HL-60 (cell line): ENCODE results near the gene LST1.

ENCODE experiments used
- DNase-seq, 2 experiments: peaks; one replicate each; pipeline ENCODE4 v3.0.0-alpha.2; 2010 to 2020; ENCODE audit warnings: low read depth in 1 of 2, low spot score in 1 of 2
- H3K27ac ChIP-seq: fragments of 250-450 bp; sonication (Bioruptor Pico); replicated peaks from 2 replicates; pipeline ENCODE4 v1.5.1; 2020; ENCODE audit warnings: mild to moderate bottlenecking, moderate library complexity
- H3K27me3 ChIP-seq: fragments of 250-450 bp; sonication (Bioruptor Pico); 2 replicates; pipeline ENCODE4 v1.5.1; 2021; ENCODE audit warnings: mild to moderate bottlenecking, moderate library complexity; ENCODE audit not compliant: insufficient read depth, poor library complexity, severe bottlenecking
- H3K4me3 ChIP-seq: replicated peaks from 2 replicates; pipeline ENCODE4 v1.5.1; 2011; ENCODE audit warnings: mild to moderate bottlenecking, control low read depth, low read length; ENCODE audit not compliant: insufficient read depth
- GABPA ChIP-seq: IDR thresholded peaks from 2 replicates; pipeline ENCODE4 v1.6.1; 2012; ENCODE audit warnings: low read depth
- POLR2AphosphoS5 ChIP-seq: IDR thresholded peaks from 2 replicates; pipeline ENCODE4 v1.6.1; 2012; ENCODE audit warnings: low read depth
- SPI1 ChIP-seq: IDR thresholded peaks from 2 replicates; pipeline ENCODE4 v1.6.1; 2012; ENCODE audit warnings: low read depth, mild to moderate bottlenecking, borderline replicate concordance
- TF ChIP-seq, protein P1 (sequence below): IDR thresholded peaks from 2 replicates; pipeline ENCODE4 v1.6.1; 2012; ENCODE audit warnings: low read depth; ENCODE audit not compliant: insufficient replicate concordance
- TF ChIP-seq, protein P2 (sequence below): IDR thresholded peaks from one replicate; pipeline ENCODE4 v1.5.1; 2011; ENCODE audit warnings: low read length, control low read depth, inconsistent platforms; ENCODE audit not compliant: insufficient read depth

LST1 gene

DNA sequence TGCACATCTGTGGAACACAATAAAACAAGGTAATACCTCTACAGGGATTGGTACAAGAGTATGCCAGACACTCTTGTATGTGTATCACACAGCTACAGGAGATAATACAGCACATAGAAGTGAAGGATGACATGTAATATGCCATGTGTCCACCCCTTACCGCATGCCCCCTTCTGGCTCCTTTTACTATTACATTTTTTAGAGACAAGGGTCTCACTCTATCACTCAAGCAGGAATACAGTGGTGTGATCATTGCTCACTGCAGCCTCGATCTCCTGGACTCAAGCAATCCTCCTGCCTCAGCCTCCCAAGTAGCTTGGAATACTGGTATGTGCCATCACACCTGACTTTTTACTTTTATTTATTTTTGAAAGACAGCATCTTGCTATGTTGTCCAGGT lies 10.9 kb downstream of the LST1 start:
- Histone ChIP-seq H3K27me3 (no peaks in the 10 kb centered on the region), H3K4me3 (no peak overlapping the region), H3K27ac (no peak overlapping the region)
- TF ChIP-seq POLR2AphosphoS5, result no peak
- no peak for TF ChIP-seq SPI1
- TF ChIP-seq GABPA, result no peak
- TF ChIP-seq, protein P1, sequence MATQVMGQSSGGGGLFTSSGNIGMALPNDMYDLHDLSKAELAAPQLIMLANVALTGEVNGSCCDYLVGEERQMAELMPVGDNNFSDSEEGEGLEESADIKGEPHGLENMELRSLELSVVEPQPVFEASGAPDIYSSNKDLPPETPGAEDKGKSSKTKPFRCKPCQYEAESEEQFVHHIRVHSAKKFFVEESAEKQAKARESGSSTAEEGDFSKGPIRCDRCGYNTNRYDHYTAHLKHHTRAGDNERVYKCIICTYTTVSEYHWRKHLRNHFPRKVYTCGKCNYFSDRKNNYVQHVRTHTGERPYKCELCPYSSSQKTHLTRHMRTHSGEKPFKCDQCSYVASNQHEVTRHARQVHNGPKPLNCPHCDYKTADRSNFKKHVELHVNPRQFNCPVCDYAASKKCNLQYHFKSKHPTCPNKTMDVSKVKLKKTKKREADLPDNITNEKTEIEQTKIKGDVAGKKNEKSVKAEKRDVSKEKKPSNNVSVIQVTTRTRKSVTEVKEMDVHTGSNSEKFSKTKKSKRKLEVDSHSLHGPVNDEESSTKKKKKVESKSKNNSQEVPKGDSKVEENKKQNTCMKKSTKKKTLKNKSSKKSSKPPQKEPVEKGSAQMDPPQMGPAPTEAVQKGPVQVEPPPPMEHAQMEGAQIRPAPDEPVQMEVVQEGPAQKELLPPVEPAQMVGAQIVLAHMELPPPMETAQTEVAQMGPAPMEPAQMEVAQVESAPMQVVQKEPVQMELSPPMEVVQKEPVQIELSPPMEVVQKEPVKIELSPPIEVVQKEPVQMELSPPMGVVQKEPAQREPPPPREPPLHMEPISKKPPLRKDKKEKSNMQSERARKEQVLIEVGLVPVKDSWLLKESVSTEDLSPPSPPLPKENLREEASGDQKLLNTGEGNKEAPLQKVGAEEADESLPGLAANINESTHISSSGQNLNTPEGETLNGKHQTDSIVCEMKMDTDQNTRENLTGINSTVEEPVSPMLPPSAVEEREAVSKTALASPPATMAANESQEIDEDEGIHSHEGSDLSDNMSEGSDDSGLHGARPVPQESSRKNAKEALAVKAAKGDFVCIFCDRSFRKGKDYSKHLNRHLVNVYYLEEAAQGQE, result no peak
- TF ChIP-seq, protein P2, sequence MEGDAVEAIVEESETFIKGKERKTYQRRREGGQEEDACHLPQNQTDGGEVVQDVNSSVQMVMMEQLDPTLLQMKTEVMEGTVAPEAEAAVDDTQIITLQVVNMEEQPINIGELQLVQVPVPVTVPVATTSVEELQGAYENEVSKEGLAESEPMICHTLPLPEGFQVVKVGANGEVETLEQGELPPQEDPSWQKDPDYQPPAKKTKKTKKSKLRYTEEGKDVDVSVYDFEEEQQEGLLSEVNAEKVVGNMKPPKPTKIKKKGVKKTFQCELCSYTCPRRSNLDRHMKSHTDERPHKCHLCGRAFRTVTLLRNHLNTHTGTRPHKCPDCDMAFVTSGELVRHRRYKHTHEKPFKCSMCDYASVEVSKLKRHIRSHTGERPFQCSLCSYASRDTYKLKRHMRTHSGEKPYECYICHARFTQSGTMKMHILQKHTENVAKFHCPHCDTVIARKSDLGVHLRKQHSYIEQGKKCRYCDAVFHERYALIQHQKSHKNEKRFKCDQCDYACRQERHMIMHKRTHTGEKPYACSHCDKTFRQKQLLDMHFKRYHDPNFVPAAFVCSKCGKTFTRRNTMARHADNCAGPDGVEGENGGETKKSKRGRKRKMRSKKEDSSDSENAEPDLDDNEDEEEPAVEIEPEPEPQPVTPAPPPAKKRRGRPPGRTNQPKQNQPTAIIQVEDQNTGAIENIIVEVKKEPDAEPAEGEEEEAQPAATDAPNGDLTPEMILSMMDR, result peak; percentile 21
- DNase-seq, result peak in 1 of 2 experiments; percentile 67

DNA sequence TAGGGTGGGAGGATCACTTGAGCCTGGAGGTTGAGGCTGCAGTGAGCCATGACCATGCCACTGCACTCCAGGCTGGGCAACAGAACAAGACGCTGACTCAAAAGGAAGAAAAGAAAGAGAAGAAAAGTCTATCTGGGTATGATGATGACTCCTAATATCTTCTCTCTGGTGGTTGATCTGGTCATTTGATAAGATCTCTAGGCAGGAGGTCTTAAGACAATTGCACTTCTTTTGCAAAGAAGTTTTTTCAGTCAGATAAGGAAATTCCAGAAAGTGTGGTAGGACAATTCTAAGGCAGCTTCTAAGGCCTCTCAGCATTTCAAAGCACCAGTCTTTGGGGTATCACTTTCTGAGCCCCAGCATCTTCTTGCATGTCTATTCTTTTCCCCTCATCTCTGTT lies 21.2 kb downstream of the LST1 start:
- H3K4me3 ChIP-seq, result no peak overlapping the region
- no peak for DNase-seq
- TF ChIP-seq, protein P1, result no peak
- TF ChIP-seq GABPA (no peak), SPI1 (no peak), POLR2AphosphoS5 (no peak)
- TF ChIP-seq, protein P2, result no peak
- H3K27ac ChIP-seq, result no peak overlapping the region
- H3K27me3 ChIP-seq, result no peaks in the 10 kb centered on the region

DNA sequence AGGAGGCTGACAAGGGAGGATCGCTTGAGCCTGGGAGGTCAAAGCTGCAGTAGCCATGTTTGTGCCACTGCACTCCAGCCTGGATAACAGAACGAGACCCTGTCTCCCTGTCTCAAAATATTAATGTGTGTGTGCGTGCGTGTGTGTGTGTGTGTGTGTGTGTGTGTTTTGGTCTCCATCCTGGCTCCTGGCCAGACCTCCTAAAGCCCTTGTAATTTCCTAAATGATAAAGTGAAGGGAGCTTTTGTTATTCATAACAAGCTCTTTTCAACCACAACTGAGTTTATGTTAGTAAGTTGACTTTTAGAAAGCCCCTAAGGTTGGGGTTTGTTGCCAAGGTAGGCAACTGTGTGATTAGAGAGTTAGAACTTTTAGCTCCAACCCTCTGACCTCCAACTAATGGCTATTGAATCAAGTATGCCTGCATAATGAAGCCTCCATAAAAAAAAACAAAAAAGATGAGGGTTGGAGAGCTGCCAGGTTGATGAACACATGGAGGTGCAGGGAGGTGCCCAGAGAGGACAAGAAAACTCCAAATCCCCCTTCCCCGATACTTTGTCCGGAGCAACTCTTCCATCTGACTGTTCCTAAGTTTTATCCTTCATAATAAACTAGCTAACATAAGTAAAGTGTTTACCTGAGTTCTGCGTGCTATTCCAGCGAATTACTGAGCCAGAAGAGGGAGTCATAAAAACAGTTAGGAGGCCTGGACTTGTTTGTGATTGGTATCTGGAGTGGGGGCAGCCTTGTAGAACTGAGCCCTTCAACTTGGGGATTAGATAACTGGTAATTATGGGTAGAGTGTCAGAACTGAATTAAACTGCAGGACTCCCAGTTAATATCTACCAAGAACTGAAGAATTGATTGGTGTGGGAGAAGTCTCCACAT lies 23.7 kb downstream of the LST1 start:
- no peak for TF ChIP-seq POLR2AphosphoS5
- TF ChIP-seq, protein P2, result no peak
- TF ChIP-seq, protein P1, result no peak
- no peak for TF ChIP-seq SPI1
- no peak for TF ChIP-seq GABPA
- H3K27ac ChIP-seq, result no peak overlapping the region
- no peak for DNase-seq

More for the DNA sequence above, 23.7 kb downstream of the LST1 start:
- no peak overlapping the region for H3K4me3 ChIP-seq
- no peaks in the 10 kb centered on the region for H3K27me3 ChIP-seq
